ENCODE results near the gene STRIP1.

Gene STRIP1

DNA sequence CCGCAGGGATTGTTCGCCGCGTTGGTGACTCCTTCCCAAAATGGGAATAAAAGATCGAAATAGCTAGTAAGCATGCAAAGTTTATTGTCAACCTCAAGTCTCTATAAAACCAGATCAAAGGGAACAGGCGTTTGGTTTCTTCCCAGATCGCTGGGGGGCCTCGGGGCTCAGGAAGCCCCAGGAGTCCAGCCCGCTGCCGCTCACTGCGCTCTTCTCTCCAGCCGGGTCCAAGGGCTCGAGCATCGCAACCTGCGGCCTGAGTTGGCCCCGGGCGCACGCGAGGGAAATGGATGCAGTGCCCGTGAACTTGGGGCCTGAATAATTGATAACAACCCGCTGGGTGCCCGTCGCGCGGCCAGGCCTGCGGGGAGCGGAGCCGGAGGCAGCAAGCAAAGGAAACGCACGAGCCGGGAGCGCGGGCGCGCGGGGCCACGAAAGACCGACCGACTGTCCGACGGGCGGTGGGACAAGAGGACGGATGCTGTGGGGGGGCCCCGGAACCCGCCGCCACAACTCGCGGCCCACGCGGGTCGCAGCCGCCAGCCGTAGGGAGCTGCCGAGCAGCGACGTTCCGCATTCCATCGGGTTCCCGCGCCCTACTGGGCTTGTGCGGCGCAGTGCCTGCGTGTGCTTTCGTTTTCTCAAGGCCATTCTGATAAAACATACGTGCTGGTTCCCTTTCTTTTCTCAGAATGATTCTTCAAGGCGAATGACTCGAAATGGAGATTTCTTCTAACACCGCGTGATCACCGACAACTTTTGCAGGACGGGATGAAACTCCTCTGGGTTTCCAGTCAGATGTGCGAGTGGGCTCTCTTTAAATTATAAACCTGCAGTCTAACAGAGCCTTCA lies 50.0 kb downstream of the STRIP1 start:
- no peak overlapping the region for H2BK12ac ChIP-seq (ENCODE audit: low read length)
- DNase-seq (ENCODE audit: low spot score), result no peak
- H3K4me1 ChIP-seq (ENCODE audit: control insufficient read depth in 2 of 2, insufficient read depth in 1 of 2, low read depth in 1 of 2, low read length in 2 of 2), result peaks cover 3 to 12% of the 10 kb centered on the region in 2 donors
- H2BK5ac ChIP-seq (ENCODE audit: low read length), result no peak overlapping the region
- no peak overlapping the region for H3K14ac ChIP-seq (ENCODE audit: low read length)
- no peak overlapping the region for H2BK120ac ChIP-seq (ENCODE audit: low read depth, low read length)
- H2BK15ac ChIP-seq (ENCODE audit: low read length), result no peak overlapping the region
- H4K91ac ChIP-seq (ENCODE audit: low read depth, low read length, poor library complexity), result no peak overlapping the region
- no peak overlapping the region for H3K4ac ChIP-seq (ENCODE audit: low read length)
- H3K18ac ChIP-seq (ENCODE audit: low read length), result no peak overlapping the region
- no peak overlapping the region for H3K27ac ChIP-seq (replicated peaks; ENCODE audit: low read length)
- no peak overlapping the region for H2AK5ac ChIP-seq (ENCODE audit: low read depth, low read length)
- H3K23ac ChIP-seq (ENCODE audit: low read depth, low read length, poor library complexity), result peak overlapping the region; percentile 82
- peak overlapping the region; percentile 30 for H3K4me2 ChIP-seq (ENCODE audit: insufficient read depth, low read length, poor library complexity, severe bottlenecking)
- H4K8ac ChIP-seq (ENCODE audit: low read depth, low read length), result no peak overlapping the region
- no peaks in the 10 kb centered on the region for H3K36me3 ChIP-seq (replicated peaks in 1 of 2; ENCODE audit: control insufficient read depth in 2 of 2, insufficient read depth in 2 of 2, low read length in 2 of 2)
- H3K27me3 ChIP-seq (ENCODE audit: control insufficient read depth in 3 of 3, insufficient read depth in 3 of 3, low read depth in 1 of 3, low read length in 3 of 3), result peaks cover 32 to 95% (median 72%) of the 10 kb centered on the region in 3 experiments
- H2AFZ ChIP-seq (ENCODE audit: low read length), result peak overlapping the region; percentile 65
- H3K9ac ChIP-seq (ENCODE audit: low read depth, low read length, poor library complexity), result peak overlapping the region; percentile 65
- no peak overlapping the region for H3K4me3 ChIP-seq (ENCODE audit: low read length in 2 of 2)
- H3K79me1 ChIP-seq (ENCODE audit: low read depth, low read length), result peaks cover 2% of the 10 kb centered on the region
- peaks cover 0 to 2% of the 10 kb centered on the region in 2 donors for H3K9me3 ChIP-seq (replicated peaks in 1 of 2; ENCODE audit: control insufficient read depth in 2 of 2, insufficient read depth in 1 of 2, low read depth in 1 of 2, low read length in 2 of 2)
- WGBS, 2 donors (ENCODE audit: extremely low coverage in 2 of 2, insufficient read length in 2 of 2, insufficient replicate concordance in 1 of 2), result no CpG with 5 or more reads among the region's 72 CpGs

GRCh38 chr1:110085671-110086070 lies 51.2 kb downstream of the STRIP1 start:
- no peak for DNase-seq (ENCODE audit: low spot score)
- H3K9ac ChIP-seq (ENCODE audit: low read depth, low read length, poor library complexity), result no peak overlapping the region
- H3K27me3 ChIP-seq (ENCODE audit: control insufficient read depth in 3 of 3, insufficient read depth in 3 of 3, low read depth in 1 of 3, low read length in 3 of 3), result peaks cover 32 to 96% (median 69%) of the 10 kb centered on the region in 3 experiments

DNA sequence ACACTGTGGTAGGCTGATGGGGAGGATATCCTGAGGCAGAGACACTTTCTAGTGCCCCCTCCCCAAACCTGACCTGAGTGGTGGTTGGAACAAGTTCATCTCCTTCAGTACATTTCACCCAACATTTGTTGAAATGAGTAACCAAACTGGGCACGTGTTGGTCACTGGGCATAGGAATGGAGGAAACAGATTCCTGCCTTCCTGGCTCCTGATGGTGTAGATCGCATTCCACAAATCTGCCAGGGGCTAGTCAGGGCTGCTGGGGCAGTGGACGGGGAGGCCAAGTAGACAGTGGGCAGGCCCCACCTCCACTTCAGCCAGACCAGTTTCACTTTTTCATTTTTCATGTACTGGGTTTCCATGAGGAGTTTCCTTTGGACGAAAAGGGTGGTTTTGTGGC lies 52.5 kb downstream of the STRIP1 start:
- H3K18ac ChIP-seq (ENCODE audit: low read length), result no peak overlapping the region
- H4K91ac ChIP-seq (ENCODE audit: low read depth, low read length, poor library complexity), result no peak overlapping the region
- no peak overlapping the region for H4K8ac ChIP-seq (ENCODE audit: low read depth, low read length)
- H2BK12ac ChIP-seq (ENCODE audit: low read length), result no peak overlapping the region
- H3K9ac ChIP-seq (ENCODE audit: low read depth, low read length, poor library complexity), result no peak overlapping the region
- H3K27me3 ChIP-seq (ENCODE audit: control insufficient read depth in 3 of 3, insufficient read depth in 3 of 3, low read depth in 1 of 3, low read length in 3 of 3), result peaks cover 32 to 91% (median 58%) of the 10 kb centered on the region in 3 experiments
- H3K4me2 ChIP-seq (ENCODE audit: insufficient read depth, low read length, poor library complexity, severe bottlenecking), result no peak overlapping the region
- H2AFZ ChIP-seq (ENCODE audit: low read length), result no peak overlapping the region
- no CpG with 5 or more reads among the region's 4 CpGs for WGBS, 2 donors (ENCODE audit: extremely low coverage in 2 of 2, insufficient read length in 2 of 2, insufficient replicate concordance in 1 of 2)
- no peaks in the 10 kb centered on the region for H3K36me3 ChIP-seq (replicated peaks in 1 of 2; ENCODE audit: control insufficient read depth in 2 of 2, insufficient read depth in 2 of 2, low read length in 2 of 2)
- no peak overlapping the region for H2BK5ac ChIP-seq (ENCODE audit: low read length)
- H3K79me1 ChIP-seq (ENCODE audit: low read depth, low read length), result no peaks in the 10 kb centered on the region
- no peak overlapping the region for H3K27ac ChIP-seq (replicated peaks; ENCODE audit: low read length)
- peaks cover 0 to 2% of the 10 kb centered on the region in 2 donors for H3K9me3 ChIP-seq (replicated peaks in 1 of 2; ENCODE audit: control insufficient read depth in 2 of 2, insufficient read depth in 1 of 2, low read depth in 1 of 2, low read length in 2 of 2)
- DNase-seq (ENCODE audit: low spot score), result no peak
- H2AK5ac ChIP-seq (ENCODE audit: low read depth, low read length), result no peak overlapping the region
- H2BK15ac ChIP-seq (ENCODE audit: low read length), result no peak overlapping the region
- no peak overlapping the region for H3K14ac ChIP-seq (ENCODE audit: low read length)
- no peak overlapping the region for H2BK120ac ChIP-seq (ENCODE audit: low read depth, low read length)
- no peak overlapping the region for H3K4me3 ChIP-seq (ENCODE audit: low read length in 2 of 2)
- H3K23ac ChIP-seq (ENCODE audit: low read depth, low read length, poor library complexity), result no peak overlapping the region
- peaks cover 8 to 18% of the 10 kb centered on the region in 2 donors for H3K4me1 ChIP-seq (ENCODE audit: control insufficient read depth in 2 of 2, insufficient read depth in 1 of 2, low read depth in 1 of 2, low read length in 2 of 2)
- H3K4ac ChIP-seq (ENCODE audit: low read length), result no peak overlapping the region

More at GRCh38 chr1:110085671-110086070, 51.2 kb downstream of the STRIP1 start:
- H3K18ac ChIP-seq (ENCODE audit: low read length), result no peak overlapping the region
- H3K4me1 ChIP-seq (ENCODE audit: control insufficient read depth in 2 of 2, insufficient read depth in 1 of 2, low read depth in 1 of 2, low read length in 2 of 2), result peaks cover 8 to 18% of the 10 kb centered on the region in 2 donors
- H3K23ac ChIP-seq (ENCODE audit: low read depth, low read length, poor library complexity), result no peak overlapping the region
- H4K91ac ChIP-seq (ENCODE audit: low read depth, low read length, poor library complexity), result no peak overlapping the region
- H3K36me3 ChIP-seq (replicated peaks in 1 of 2; ENCODE audit: control insufficient read depth in 2 of 2, insufficient read depth in 2 of 2, low read length in 2 of 2), result no peaks in the 10 kb centered on the region
- no peak overlapping the region for H2AFZ ChIP-seq (ENCODE audit: low read length)
- H2AK5ac ChIP-seq (ENCODE audit: low read depth, low read length), result no peak overlapping the region
- no peak overlapping the region for H3K27ac ChIP-seq (replicated peaks; ENCODE audit: low read length)
- no peak overlapping the region for H3K14ac ChIP-seq (ENCODE audit: low read length)
- H3K4ac ChIP-seq (ENCODE audit: low read length), result no peak overlapping the region
- H3K4me2 ChIP-seq (ENCODE audit: insufficient read depth, low read length, poor library complexity, severe bottlenecking), result no peak overlapping the region
- H3K4me3 ChIP-seq (ENCODE audit: low read length in 2 of 2), result no peak overlapping the region
- H4K8ac ChIP-seq (ENCODE audit: low read depth, low read length), result no peak overlapping the region
- H2BK120ac ChIP-seq (ENCODE audit: low read depth, low read length), result no peak overlapping the region
- H2BK12ac ChIP-seq (ENCODE audit: low read length), result no peak overlapping the region
- H3K9me3 ChIP-seq (replicated peaks in 1 of 2; ENCODE audit: control insufficient read depth in 2 of 2, insufficient read depth in 1 of 2, low read depth in 1 of 2, low read length in 2 of 2), result peaks cover 0 to 2% of the 10 kb centered on the region in 2 donors
- H2BK5ac ChIP-seq (ENCODE audit: low read length), result no peak overlapping the region
- WGBS, 2 donors (ENCODE audit: extremely low coverage in 2 of 2, insufficient read length in 2 of 2, insufficient replicate concordance in 1 of 2), result no CpG with 5 or more reads among the region's 5 CpGs
- H3K79me1 ChIP-seq (ENCODE audit: low read depth, low read length), result peaks cover 2% of the 10 kb centered on the region
- no peak overlapping the region for H2BK15ac ChIP-seq (ENCODE audit: low read length)
